ACHN (cell line): ENCODE measurements around the gene NOXA1.
A peak's percentile ranks its signal among the peaks of the same experiment; 100 is the strongest.

Experiments used
- DNase-seq: peaks from one replicate; pipeline ENCODE4 v3.0.0-alpha.2; 2015
- in situ Hi-C: cut with HindIII; loops from 2 replicates; pipeline ENCODE4 v1.10.0; 2017; ENCODE audit warnings: low sequenced_read_pairs, low pct_ligation_motif_present, low pct_unique_long_range_greater_than_20kb

Gene NOXA1

DNA sequence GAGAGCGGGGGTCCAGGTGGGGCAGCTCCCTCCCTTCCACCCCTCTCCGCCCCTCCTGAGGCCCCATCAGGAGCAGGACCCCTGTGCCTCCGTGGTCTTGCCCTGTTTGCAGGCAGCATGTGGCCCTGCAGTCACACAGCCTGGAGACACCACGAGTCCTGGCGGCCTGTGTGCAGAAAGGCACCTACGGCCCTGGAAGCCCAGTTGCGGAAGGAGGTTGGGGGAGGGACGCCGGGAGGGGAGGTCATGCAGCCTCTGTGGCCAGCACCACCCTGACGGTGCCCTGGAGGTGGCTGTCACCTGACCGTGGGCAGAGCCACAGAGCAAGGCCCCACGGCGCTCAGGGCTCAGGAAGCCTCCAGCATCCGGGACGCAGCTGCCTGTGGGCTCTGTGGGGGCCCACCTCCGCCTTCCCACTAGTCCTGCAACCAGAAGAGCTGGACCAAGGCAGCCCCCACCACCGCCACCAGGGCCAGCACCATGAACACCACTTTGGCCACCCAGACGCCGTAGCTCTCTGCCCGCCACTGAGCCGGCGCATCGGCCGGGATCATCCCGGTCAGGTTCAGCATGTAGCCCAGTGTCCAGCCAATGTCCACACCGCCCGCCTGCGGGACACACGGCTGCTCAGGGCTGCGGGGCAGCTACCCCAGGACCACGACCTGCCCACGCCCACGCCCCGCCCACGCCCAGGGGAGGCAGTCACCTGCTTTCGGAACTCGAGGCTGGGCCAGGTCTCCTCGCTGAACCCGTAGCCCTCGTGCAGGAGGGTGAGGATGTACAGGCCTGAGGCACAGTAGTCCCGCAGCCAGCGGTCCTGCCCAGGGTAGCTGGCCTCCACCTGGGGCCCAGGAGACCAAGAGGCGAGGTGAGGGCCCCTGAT is 11.5 kb downstream of the NOXA1 start:
- DNase-seq = no peak
- in situ Hi-C loops = no loop called here

DNA sequence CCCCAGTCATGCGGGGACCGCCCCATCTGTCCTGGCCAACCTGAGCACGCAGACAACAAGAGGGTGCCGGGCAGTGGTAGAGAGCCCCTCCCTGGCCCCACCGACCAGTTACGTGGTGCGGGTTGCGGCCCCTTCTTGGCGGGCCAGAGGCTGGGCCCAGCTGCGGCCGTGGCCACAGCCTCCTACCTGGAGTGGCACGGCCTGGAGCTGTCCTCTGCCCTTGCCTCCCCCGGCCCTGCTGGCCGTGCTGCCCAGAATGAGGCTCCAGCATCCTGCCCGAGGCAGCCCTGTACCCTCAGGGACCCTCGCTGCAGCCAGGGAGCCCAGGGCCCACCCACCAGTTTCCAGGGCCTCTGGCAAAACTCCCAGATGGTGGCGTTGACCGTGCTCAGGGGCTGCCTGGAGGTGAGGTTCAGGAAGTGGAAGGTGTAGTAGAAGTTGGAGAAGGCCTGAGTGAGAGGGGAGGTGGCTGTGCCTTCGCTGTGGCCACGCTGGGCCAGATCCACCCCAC is 12.2 kb downstream of the NOXA1 start:
- no peak for DNase-seq
- in situ Hi-C loops = no loop called here

DNA sequence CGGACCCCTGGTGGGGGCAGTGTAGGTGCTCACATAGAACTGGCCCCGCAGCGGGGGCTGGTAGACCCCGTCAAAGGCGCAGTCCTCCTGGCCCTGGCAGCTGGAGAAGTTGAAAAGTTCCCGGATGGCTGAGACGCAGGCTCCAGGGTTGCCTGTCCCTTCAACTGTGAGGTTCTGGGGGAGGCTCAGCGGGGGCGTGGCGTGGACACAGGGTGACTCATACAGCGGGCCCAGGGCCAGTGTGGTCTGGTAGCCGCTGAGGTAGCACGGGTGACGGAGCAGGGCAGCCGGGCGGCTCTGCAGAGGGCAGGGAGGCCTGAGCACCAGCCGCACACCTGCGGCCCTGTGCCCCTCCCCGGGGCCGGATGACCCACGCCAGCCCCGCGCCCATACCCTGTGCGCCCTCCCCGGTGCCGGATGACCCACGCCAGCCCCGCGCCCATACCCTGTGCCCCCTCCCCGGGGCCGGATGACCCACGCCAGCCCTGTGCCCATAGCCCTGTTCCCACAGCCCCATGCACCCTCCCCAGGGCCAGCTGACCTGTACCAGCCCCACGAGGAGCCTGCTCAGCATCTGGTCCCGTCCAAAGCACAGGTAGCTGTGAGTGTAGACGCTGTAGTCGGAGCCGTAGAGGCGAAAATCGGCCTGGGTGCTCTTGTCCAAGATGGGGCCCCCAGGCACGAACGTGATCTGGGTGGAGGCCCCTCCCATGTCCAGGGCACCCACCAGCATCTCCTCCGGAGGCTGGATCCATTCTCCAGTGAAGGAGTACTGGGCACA is 13.0 kb downstream of the NOXA1 start:
- in situ Hi-C loops = no loop called here
- peak; percentile 91 for DNase-seq

DNA sequence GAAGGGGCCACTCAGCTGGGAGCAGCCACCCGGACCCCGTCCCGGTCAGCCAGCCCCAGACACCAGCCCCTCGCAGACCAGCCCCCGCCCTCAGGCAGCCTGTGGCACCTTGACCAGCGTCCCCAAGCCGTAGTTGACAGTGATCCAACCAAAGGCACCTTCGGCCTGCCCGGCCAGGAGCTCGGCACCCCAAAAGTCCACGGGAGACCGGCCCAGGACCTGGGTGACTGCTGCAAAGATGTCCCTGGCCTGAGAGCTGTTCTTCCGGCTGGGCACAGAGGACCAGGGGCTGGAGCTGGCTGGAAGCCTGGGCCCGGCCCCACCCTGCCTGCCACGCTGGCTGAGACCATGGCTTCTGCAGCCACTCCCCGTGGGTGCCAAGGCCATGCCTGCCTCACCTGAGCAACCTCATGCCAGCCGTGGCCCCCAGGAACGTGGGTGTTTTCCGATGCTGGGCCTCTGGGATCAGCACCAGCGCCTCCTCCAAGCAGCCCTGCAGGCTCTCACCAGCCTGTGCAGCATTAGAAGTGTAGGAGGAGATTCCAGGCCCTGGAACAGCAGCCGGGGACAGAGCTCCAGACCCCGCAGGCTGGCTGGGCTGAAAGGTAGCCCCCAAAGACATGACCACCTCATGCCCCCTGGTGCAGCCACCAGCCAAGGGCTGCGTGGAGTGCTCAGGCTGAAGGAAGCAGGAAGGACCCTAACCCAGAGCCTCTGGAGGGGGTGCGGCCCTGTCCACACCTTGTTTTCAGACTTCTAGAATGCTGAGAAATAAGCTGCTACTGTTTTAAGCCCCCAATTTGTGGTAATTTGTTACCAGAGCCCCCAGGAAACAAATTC is 13.8 kb downstream of the NOXA1 start:
- in situ Hi-C loops = no loop called here
- DNase-seq = no peak

DNA sequence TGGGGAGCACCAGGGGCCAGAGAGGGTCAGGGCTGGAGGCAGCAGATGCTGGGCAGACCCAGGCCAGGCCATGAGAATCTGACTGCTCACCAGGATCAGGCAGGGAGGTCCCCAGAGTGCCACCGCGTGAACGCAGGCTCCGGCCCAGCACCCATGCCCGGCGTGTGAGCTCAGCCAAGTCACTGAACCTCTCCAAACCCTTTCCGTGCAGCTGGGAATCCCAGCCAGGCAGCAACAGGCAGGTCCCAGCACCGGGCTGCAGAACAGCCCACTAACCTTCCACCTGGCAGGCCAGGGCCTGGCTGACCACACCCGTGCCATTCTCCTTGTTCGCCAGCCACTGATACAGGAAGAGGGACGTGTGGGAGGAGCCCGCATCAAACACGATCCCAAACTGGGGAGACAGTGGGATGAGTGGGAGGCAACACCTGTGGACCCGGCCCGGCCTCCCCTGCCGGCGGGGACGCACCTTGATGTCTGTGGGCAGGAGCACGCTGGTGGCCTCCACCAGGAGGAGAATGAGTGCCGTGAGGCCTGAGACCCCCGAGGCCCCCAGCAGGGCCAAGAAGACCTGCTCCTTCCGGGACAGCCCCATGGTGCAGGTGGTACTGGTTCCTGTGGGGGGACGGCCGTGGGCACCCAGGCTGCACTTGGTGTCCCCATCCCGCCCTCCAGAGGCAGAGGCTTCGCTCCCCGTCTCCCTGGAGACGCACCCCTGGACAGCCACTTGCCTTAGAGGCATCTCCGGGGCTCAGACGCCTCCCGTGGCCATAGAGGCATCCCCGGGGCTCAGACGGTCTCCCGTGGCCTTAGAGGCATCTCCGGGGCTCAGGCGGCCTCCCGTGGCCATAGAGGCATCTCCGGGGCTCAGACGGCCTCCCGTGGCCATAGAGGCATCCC is 14.7 kb downstream of the NOXA1 start:
- in situ Hi-C loops = no loop called here
- DNase-seq = peak; percentile 21

DNA sequence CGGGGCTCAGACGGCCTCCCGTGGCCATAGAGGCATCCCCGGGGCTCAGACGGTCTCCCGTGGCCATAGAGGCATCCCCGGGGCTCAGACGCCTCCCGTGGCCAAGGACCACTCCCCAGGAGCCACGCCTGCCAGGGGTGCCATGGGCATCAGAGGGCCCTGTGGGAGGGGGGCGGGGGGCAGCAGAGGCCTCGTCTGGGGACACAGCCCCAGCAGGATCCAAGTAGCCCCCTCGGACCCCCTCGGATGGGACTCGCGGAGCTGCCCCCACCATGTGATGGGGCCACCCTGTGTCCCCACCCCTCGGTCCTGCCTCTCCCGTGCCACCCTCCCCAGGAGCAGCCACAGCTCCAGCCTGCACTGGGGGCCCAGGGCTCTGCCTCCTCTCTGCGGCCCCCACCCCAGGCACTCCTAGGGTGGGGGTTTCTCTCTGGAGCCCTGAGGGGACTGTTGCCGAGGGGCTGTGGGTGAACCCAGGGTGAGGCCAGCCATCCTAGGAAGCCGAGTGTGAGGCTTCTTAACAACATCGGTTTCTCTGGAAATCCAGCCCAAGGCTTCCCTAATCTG is 15.5 kb downstream of the NOXA1 start:
- DNase-seq = no peak
- in situ Hi-C loops = no loop called here

DNA sequence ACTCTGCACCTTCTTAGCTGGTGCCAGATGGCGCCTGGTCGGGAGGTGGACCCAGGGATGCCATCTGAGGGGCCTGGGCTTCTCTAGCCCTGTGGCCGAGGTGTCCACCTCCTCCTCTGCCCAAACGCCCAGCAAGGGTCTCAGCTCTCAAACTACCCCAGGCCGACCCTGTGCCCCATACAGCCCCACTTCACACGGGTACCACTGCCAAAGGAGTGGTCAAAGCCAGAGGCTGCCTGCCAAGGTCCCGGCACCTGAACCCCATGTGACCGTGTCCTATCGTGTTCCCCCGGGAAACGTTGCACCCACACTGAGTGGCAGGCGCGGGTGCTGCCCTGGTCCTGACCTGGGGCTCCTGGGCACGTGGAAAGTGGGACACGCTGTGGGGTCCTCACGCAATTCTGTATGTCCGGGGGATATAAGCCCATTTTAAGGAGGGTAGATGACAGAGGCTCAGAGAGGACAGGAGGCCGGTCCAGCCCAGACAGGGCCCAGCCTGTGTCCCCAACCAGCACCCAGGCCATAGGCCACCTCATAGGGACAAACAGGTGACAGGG is 16.0 kb downstream of the NOXA1 start:
- no peak for DNase-seq
- in situ Hi-C loops = no loop called here

DNA sequence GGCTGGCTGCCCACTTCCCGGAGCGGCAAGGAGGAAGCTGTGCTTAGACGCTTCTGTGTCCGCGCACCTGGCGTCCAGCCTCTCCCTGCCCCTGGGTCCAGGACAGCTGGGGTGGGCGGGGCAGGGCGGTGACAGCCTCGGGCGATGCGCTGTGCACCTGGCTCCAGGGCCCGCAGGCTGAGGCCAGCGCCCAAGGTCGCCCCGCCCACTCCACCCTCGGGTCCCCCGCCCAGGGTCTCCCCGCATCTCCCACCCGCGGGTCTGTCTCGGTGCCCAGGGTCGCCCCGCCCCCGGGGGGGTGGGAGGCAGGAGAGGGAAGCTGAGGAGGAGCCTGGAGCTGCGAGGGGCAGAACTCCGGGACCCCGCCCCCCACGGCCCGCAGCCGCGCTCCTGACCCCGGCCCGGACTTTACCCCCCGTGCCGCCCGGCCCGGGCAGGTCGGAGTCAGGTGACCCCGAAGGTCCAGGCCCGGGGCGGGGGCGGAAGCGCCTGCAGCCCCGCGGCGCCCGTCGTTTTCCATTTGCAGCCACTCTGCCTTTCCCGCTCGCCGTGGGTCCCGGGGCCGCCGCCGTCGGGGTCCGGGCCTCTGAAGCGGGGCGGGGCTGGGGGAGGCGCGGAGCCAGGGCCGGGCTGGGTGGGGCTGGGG is 18.2 kb downstream of the NOXA1 start, which contains the start of gene ENTPD8:
ENTPD8 (minus strand) TSS at position 69 of the 646 bp plus-strand sequence. CDS start 3,072 bp downstream, outside the sequence.
- in situ Hi-C loops = no loop called here
- DNase-seq = peak; percentile 50

DNA sequence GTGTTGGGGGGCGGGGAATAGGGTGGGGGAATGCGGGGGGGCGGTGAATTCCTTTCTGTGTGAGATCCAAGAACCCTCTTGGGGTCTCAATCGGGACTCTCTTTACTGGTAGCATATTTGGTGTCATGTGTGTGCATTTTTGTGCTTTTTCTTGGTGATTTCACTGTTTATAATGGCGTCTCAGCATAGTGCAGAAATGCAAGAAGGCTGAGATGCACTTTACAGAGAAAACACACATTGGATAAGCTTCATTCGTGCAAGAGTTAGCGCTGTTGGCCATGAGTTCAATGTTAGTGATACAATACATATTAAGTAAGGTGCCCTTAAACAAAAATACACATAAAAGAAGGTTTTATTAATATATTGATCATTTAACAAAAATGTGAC is 18.7 kb downstream of the NOXA1 start:
- in situ Hi-C loops = no loop called here
- DNase-seq = no peak

DNA sequence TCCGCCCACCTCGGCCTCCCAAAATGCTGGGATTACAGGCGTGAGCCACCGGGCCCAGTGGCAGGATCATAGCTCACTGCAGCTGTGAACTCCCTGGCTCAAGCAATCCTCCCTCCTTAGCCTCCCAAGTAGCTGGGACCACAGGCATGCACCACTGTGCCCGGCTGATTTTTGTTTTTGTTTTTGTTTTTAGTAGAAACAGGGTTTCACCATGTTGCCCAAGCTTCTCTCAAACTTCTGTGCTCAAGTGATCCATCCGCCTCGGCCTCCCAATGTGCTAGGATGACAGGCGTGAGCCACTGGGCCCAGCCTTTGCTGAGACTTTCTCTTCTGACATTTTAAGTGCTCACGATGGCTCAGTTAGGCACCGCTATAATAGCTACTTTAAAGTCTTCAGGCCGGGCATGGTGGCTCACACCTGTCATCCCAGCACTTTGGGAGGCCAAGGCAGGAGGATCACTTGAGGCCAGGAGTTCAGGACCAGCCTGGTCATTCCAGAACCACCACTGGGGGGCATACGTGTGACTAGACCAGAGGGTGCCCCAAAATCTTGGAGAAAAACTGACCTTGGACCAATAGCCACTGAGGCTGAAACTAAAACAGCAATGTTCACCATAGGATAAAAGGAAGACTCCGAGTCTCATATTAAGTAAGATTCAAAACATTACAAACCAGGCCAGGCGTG is 21.1 kb downstream of the NOXA1 start:
- DNase-seq = no peak
- in situ Hi-C loops = no loop called here

DNA sequence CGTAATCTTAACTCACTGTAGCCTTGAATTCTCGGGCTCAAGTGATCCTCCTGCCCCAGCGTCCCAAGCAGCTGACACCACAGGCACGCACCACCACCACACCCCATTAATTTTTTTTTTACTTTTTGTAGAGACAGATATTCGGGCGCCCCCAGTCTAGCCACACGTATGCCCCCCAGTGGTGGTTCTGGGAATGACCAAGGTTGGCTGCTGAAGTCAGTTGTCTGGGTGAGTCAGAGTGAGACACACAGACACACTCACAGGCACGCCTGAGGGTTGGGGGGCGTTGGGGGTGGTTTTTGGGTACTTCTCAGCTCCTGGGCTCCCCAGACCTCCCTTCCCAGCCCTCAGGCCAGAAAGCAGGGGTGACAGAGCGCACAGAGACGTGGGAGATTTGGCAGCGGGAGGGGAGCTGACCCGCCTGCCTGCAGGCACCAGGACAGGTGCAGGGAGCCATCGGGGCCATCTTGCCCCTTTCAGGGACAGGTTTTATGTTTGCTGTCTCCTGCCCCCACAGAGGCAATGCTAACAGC is 22.1 kb downstream of the NOXA1 start:
- in situ Hi-C loops = no loop called here
- peak; percentile 69 for DNase-seq

DNA sequence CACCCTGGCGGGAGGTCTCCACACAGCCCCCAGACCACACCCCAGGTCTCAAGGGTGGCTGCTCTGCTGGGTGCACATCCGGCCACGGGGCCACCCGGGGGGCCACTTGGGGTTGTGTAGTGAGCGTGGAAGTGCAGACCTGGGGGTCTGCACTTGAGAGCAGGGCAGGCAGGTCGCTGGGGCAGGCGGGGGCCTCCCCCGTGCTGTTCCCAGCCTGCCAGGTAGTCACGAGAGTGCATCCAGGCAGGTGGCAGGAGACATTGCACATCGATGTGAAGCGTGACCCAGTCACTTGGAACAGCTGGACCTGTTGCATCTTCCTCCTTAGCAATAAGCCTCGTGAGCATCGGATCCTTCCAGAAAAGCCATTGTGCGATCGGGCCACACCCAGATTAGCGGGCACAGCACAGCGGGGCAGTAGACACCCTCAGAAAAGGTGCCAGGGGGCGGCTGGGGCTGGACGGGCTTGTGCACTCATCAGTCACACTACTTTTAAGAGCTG is 22.8 kb downstream of the NOXA1 start:
- DNase-seq = no peak
- in situ Hi-C loops = no loop called here

DNA sequence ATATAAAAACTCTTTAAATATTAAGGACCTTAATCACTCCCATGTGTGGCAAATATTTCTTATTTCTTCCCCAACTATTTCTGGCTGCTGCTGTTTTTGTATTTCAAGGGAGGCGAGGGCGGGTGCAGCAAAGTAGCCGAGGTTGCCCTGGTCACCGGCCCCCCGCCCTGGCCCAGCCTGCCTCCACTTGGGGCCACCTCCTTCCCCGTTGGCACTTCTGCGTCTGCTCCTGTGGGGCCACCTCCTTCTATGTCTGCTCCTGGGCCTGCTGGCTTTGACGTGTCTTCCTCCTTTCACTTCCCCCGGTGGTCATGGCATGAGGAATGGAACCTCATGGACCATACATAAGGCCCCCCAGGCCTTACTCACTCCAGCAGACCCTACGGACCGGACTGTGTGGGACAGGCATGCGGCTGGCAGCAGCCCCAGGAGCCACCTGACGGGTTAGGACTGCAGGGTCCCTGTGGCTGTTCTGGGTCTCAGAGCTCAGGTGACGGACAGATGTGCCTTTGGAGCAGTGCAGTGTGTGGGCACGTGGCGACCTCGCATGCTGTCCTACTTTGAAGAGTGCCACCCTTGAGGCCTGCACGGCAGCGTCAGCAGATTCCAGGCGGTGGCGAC is 23.8 kb downstream of the NOXA1 start:
- in situ Hi-C loops = no loop called here
- no peak for DNase-seq

DNA sequence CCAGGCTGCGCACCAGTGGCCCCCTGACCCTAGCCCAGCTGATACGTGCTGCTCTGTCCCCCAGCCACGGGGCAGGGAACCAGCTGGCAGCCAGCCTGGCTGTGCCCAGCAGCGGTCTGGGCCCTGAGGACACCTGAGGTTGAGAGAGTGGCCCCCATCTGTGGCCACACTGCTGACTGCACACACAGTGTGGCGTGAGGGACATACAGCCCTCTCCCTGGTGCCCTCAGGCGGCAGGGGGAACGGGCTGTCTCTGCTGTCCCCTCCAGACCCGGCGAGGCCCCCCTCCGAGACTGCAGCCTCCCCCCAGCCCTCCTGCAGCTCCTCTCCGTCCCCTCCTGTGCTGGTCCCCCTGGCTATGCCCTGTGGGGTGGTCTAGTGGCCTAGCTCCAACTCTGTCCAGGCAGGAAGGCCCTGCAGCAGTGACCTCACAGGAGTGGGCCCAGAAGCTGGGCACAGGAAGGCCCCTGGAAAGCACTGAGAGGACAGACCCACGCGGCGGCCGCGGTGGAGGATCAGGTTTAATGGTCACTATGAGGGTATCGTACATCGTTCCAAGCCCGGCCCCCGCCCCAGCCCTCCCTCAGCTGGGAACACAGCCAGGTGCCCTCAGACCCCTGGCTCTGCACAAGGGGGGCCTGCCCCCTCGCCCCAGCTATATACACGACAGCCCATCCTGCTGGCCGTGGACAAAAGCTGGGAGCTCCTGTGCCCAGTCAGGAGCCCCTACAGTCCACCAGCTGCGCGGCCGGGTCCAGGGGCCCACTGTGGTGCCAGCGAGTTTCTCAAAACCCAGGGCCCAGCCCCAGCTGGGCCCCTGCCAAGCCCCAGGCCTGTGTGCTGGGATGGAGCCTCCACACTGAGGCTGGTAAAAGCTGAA is 24.8 kb downstream of the NOXA1 start:
- DNase-seq = no peak
- in situ Hi-C loops = no loop called here

DNA sequence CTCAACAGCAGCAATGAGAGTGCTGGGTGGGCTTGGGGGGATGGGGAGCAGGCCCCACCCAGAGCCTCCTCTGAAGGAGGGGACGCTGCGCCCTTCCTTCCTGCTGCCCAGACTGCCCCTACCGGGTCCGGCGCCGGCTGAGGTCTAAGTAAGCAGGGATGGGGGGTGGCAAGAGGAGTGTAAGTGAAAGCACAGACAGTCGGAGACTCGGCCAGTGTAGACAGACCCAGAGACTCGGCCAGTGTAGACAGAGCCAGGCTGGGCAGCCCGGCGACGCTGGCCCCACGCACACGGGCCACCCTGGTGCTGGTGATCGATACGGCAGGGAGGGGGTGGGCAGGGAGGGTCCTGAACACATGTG is 25.4 kb downstream of the NOXA1 start:
- in situ Hi-C loops = no loop called here
- no peak for DNase-seq
